ENCODE results near the gene WASL.

WASL gene

DNA sequence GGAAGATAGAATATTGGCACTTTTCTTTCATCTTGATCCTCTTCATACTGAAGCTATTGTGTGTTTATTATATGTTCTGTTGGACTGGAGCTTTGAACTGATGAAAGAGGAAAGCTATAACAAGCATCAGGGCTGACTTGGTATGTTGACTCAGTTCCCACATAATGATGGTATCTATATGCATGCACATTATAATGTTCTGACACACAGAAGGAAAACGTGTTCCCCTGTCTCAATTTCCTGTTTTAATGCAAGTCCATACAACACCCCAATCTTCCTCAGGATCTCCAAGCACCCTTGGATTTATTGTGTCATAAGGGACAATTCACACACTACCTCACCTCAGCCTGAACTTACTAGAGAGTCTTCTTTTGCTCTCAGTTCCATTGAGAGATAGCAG, 8.3 kb upstream of the WASL start:
- ChIA-PET CTCF (interaction anchor here (1.0 to 1.4 kb wide), 4 partner anchors 8 to 108 kb away, joined by 3 to 5 read pairs (median 4); partner anchors contain the start of gene WASL), POLR2A (no interaction called here)
- TF ChIP-seq, protein P1, sequence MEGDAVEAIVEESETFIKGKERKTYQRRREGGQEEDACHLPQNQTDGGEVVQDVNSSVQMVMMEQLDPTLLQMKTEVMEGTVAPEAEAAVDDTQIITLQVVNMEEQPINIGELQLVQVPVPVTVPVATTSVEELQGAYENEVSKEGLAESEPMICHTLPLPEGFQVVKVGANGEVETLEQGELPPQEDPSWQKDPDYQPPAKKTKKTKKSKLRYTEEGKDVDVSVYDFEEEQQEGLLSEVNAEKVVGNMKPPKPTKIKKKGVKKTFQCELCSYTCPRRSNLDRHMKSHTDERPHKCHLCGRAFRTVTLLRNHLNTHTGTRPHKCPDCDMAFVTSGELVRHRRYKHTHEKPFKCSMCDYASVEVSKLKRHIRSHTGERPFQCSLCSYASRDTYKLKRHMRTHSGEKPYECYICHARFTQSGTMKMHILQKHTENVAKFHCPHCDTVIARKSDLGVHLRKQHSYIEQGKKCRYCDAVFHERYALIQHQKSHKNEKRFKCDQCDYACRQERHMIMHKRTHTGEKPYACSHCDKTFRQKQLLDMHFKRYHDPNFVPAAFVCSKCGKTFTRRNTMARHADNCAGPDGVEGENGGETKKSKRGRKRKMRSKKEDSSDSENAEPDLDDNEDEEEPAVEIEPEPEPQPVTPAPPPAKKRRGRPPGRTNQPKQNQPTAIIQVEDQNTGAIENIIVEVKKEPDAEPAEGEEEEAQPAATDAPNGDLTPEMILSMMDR (IDR thresholded peaks at IDR 0.05; ENCODE audit: control extremely low read depth, extremely low read depth, low read depth, missing control alignments): no peak
- no peak for DNase-seq (ENCODE audit: extremely low spot score)

DNA sequence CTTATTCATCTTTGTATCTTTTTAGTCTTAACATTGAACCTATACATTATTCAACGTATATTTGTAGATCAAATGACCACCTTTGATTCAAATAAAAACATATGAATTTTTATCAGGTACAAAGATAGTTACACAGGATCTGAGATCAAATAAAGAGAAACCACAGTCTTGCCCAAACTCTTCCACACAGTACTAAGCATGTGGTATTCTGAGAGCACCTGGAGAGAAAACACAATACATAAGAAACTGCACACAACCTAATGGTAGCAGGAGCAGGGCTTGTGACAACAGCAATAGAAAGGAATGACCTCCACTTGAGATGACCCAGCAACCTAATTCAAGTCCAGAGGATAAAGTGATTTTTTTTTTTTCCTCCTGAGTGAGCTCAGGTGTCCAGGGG, 6.5 kb upstream of the WASL start:
- CTCF ChIA-PET: interaction anchor here (0.8 to 1.4 kb wide), 5 partner anchors 9 to 47 kb away, joined by 3 to 5 read pairs (median 3); no protein-coding TSS in a partner anchor
- POLR2A ChIA-PET: interaction anchor here (0.6 kb wide), 1 partner anchor 188 kb away, joined by 3 read pairs; no protein-coding TSS in a partner anchor
- TF ChIP-seq, protein P1 (IDR thresholded peaks at IDR 0.05; ENCODE audit: control extremely low read depth, extremely low read depth, low read depth, missing control alignments): no peak
- DNase-seq (ENCODE audit: extremely low spot score): no peak

DNA sequence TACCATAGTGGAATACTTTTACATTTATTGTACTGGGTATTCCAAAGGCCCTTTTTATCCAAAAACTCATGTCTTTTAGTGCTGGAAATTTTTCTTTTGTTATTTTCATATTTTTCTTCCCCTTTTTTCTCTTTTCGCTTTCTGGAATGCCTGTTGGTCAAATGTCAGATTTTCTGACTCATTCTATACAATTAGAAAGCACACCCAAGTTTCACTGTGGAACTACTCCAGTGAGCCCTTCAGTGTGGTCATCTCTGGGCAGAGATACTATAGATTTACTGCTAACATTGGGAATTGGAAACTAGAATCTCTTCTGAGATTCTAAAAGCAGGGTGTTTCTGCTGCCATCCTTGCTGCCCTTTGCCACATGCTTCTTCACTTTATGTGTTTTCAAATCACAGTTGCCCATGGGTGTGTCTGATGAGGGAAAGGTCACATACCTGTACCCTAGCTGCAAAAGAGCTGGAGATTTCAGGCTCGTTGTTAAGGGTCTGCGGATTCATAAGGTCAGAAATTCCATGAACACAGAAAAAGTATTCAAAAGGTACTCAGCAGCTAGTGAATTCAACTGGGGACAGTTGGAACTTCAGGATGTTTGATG, 5.6 kb upstream of the WASL start:
- TF ChIP-seq, protein P1 (IDR thresholded peaks at IDR 0.05; ENCODE audit: control extremely low read depth, extremely low read depth, low read depth, missing control alignments): no peak
- POLR2A ChIA-PET: no interaction called here
- CTCF ChIA-PET: interaction anchor here (0.8 to 1.4 kb wide), 5 partner anchors 8 to 46 kb away, joined by 3 to 5 read pairs (median 3); no protein-coding TSS in a partner anchor
- DNase-seq (ENCODE audit: extremely low spot score): no peak

DNA sequence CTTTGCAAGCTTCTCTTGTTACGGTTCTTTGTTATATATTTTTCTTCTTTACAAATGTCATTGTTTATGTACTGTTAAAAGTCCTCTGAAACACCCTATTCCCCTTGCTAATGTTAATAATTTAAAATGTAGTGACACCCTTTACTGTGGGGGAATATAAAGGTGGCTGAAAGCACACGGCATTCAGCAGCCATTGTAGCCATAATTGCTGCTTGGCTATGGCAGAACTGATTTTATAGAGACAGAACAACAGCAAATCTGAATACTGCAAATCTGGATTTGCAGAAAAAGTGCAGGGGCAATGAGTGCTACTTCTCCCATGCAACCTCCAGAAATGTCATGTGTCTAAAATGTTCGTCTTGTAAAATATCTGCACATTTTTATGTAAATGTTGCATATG, 3.7 kb upstream of the WASL start:
- TF ChIP-seq, protein P1 (IDR thresholded peaks at IDR 0.05; ENCODE audit: control extremely low read depth, extremely low read depth, low read depth, missing control alignments): no peak
- POLR2A ChIA-PET: no interaction called here
- CTCF ChIA-PET: no interaction called here
- no peak for DNase-seq (ENCODE audit: extremely low spot score)

DNA sequence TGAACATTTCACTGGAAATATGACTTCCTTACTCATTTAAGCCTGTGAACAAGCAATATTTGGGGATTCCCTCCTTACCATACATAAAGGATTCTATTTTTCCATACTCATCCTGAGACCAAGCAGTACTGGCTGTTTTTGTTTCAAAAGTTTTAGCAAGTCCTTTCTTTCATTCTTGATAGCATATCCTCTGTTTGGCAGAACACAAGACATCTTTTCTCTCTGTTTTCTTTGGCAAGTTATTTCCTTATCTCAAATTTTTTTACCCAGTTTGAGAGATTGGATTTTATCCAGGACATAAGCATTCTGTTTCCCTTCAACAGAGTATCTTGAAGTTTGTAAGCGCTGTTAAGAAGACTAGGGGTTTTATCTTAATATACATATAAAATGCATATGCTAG, 3.0 kb upstream of the WASL start:
- no peak for DNase-seq (ENCODE audit: extremely low spot score)
- TF ChIP-seq, protein P1 (IDR thresholded peaks at IDR 0.05; ENCODE audit: control extremely low read depth, extremely low read depth, low read depth, missing control alignments): no peak
- POLR2A ChIA-PET: no interaction called here
- CTCF ChIA-PET: interaction anchor here (1.3 to 1.9 kb wide), 2 partner anchors 8 to 11 kb away, joined by 3 to 6 read pairs; no protein-coding TSS in a partner anchor

DNA sequence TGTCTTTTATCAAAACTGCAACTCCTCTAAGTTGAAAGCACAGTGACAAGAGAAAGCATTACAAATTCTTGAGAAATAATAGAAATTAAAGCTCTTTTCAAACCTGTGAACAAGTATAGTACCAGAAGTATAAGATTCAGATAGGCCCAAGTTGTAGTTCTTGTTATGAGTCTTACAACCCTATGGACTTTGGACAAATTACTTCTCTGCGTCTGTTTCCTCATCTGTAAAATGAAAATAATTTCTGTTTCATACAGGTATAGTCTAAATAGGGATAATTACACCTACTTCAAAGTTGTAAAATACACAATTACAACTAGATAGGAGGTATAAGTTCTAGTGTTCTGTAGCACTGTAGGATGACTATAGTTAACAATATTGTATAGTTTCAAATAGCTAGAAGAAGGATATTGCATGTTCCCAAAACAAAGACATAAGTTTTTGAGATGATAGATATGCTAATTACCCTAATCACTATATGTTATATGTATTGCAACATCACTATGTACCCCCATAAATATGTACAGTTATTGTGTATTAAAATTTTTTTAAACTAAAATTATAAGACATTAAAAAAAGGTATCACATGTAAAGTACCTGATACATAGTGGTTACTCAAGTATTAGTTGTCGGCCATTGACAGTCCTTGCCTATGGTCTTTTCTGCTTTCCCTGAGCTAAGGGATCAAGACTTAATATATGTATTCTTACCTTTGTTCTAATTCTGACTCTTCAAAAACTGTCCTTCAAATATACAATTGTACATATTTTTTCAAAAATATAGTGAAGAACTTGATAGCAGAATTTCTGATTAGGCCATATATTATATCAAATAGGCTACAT, 1.8 kb upstream of the WASL start:
- DNase-seq (ENCODE audit: extremely low spot score): no peak
- ChIA-PET CTCF (interaction anchor here (0.9 to 3.2 kb wide), 7 partner anchors 9 to 122 kb away, joined by 3 to 11 read pairs (median 4); no protein-coding TSS in a partner anchor), POLR2A (interaction anchor here (0.6 kb wide), 1 partner anchor 193 kb away, joined by 3 read pairs; the partner anchor contains the start of gene NDUFA5)
- TF ChIP-seq, protein P1 (IDR thresholded peaks at IDR 0.05; ENCODE audit: control extremely low read depth, extremely low read depth, low read depth, missing control alignments): no peak

Data from GM10248 (cell line).